Measurements from ENCODE around the gene SDF4.
"Not testable (repeated sequence)": the region's sequence is repeated elsewhere in the genome, so short reads cannot be mapped to it uniquely, and the experiment has no call there.

The SDF4 gene

DNA sequence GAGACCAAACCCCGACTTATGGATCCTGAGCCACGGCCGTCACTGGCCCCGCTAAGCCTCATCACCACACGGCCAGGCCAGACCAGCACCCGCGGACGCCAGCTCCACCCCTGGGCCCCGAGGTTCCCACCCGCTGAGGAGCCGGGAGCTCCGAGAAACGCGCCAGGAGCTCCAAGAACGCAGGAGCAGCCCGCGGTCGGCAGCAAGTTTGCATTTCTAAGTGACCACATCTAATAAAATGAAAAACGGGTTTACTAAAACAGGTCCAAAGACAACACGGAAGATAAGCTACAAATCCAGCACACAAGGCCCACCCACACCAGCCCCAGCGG, 22.8 kb upstream of the SDF4 start:
- no peak overlapping the region for H3K4me3 ChIP-seq (ENCODE audit: control insufficient read depth, low read depth, low read length)
- no peak for DNase-seq (ENCODE audit: low read depth)
- TF ChIP-seq, protein P1, sequence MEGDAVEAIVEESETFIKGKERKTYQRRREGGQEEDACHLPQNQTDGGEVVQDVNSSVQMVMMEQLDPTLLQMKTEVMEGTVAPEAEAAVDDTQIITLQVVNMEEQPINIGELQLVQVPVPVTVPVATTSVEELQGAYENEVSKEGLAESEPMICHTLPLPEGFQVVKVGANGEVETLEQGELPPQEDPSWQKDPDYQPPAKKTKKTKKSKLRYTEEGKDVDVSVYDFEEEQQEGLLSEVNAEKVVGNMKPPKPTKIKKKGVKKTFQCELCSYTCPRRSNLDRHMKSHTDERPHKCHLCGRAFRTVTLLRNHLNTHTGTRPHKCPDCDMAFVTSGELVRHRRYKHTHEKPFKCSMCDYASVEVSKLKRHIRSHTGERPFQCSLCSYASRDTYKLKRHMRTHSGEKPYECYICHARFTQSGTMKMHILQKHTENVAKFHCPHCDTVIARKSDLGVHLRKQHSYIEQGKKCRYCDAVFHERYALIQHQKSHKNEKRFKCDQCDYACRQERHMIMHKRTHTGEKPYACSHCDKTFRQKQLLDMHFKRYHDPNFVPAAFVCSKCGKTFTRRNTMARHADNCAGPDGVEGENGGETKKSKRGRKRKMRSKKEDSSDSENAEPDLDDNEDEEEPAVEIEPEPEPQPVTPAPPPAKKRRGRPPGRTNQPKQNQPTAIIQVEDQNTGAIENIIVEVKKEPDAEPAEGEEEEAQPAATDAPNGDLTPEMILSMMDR (IDR thresholded peaks at IDR 0.05; ENCODE audit: control insufficient read depth, insufficient read depth, low read depth, low read length, missing control alignments), result no peak

DNA sequence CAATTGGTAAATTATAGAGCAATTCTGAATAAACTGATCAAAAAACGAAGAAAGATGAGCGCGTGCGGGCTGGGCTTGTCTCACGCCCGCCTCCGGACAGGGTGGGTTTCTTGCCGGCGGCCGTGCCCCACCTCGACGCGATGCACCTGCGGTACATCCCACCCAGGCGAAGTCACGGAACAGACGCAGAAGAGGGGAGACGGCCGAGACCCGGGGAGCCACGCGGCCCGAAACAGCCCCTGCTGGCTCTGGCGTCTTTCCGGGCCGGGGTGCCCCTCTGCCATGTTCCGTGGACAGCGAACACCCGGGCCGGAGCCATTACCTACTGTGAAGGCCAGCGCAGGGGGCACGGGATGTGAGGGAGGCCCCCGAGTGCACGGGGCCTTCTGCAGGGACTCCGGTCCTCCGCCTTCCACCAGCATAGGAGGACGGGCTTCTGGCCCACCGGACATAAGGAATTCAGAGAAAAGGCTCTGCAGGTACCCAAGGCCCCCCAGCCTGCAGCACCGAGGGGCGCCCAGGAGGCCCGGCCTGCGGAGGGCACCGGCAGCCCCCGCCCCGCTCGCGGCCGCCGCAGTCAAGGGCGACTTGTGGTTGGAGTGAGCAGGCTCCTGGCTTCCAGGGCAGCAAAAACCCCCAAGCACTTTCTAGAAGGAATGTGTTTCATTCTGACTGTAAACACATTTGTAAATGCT, 22.3 kb upstream of the SDF4 start:
- TF ChIP-seq, protein P1 (IDR thresholded peaks at IDR 0.05; ENCODE audit: control insufficient read depth, insufficient read depth, low read depth, low read length, missing control alignments), result no peak
- no peak overlapping the region for H3K4me3 ChIP-seq (ENCODE audit: control insufficient read depth, low read depth, low read length)

DNA sequence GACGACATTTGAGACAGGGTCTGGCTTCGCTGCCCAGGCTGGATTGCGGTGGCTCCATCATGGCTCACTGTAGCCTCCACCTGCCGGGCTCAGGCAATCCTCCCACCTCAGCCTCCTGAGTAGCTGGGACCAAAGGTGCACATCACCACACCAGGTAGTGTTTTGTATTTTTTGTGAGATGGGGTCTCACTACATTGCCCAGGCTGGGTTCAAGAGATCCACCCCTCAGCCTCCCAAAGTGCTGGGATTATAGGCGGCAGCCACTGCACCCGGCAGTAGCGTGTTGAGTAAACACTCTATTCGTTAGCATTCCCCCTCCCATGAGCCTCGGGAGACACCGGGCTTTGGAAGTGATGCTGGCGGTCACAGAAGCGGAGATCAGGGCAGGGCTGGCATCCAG, 21.5 kb upstream of the SDF4 start:
- H3K4me3 ChIP-seq (ENCODE audit: control insufficient read depth, low read depth, low read length), result no peak overlapping the region
- TF ChIP-seq, protein P1 (IDR thresholded peaks at IDR 0.05; ENCODE audit: control insufficient read depth, insufficient read depth, low read depth, low read length, missing control alignments), result no peak
- DNase-seq (ENCODE audit: low read depth), result no peak

More for the DNA sequence above, 22.3 kb upstream of the SDF4 start:
- DNase-seq (ENCODE audit: low read depth), result no peak

DNA sequence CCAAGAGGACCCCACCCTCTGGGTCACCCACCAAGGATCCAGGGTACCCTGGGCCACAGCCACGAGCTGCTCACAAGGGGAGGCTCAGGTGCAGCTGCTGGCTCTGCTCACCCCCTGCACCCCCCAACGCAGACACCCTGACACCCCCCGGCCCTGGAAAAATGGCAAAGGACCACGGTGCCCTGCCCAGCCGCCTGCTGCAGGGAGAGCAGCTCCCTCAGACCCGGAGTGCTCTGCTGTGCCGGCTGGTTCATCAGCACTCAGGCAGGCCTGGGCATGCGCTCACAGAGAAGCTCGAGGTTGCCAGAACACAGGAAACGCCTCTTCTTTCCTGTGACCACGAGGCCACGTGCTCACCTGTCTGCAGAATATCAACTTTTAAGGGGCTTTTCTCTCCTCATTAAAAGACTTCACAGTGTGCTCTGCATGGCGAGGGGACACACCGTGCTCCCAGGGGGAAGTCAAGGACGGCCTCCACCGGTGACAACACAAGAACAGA, 19.0 kb upstream of the SDF4 start:
- H3K4me3 ChIP-seq (ENCODE audit: control insufficient read depth, low read depth, low read length), result no peak overlapping the region
- DNase-seq (ENCODE audit: low read depth), result no peak
- TF ChIP-seq, protein P1 (IDR thresholded peaks at IDR 0.05; ENCODE audit: control insufficient read depth, insufficient read depth, low read depth, low read length, missing control alignments), result no peak

DNA sequence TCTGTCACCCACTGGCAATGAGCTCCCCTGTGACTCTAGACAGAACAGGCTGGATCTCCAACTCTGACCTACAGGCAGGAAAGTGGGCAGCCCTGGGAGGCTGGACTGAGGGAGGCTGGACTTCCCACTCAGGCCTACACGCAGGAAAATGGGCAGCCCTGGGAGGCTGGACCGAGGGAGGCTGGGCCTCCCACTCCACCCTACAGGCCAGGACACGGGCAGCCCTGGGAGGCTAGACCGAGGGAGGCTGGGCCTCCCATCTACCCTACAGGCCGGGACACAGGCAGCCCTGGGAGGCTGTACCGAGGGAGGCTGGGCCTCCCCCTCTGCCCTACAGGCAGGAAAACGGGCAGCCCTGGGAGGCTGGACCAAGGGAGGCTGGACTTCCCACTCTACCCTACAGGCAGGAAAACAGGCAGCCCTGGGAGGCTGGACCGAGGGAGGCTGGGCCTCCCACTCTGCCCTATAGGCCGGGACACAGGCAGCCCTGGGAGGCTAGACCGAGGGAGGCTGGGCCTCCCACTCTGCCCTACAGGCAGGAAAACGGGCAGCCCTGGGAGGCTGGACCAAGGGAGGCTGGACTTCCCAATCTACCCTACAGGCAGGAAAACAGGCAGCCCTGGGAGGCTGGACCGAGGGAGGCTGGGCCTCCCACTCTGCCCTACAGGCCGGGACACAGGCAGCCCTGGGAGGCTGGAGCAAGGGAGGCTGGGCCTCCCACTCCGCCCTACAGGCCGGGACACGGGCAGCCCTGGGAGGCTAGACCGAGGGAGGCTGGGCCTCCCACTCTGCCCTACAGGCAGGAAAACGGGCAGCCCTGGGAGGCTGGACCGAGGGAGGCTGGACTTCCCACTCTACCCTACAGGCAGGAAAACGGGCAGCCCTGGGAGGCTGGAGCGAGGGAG, 16.5 kb upstream of the SDF4 start:
- not testable (repeated sequence) for H3K4me3 ChIP-seq (ENCODE audit: control insufficient read depth, low read depth, low read length); DNase-seq (ENCODE audit: low read depth)

DNA sequence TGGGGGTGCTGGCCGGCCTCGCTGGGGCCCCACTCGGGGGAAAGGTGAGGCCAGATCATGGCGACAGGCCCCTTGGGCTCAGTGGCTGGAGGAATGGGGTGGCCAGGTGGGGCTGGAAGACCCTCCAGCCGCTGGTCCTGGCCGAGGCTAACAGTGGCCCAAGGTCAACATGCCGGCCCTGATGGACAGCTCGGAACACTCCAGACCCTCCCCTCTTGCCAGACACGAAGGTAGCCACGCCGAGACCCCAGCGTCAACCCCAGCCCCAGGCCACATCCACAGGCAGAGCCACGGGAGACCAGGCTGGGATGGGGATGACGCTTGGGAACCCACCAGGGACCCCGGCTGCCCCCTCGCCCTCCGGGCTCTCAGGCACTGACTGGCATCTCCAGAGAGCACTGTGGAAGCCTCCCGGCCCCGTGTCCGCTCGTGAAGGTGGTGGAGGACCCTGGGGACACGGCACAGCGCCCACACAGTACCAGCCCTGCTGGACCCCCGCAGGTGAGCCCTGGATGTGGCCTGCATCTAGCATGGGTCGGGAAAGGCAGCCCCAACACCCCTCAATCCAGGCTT, 15.6 kb upstream of the SDF4 start:
- H3K4me3 ChIP-seq (ENCODE audit: control insufficient read depth, low read depth, low read length), result no peak overlapping the region
- TF ChIP-seq, protein P1 (IDR thresholded peaks at IDR 0.05; ENCODE audit: control insufficient read depth, insufficient read depth, low read depth, low read length, missing control alignments), result no peak

More for the DNA sequence above, 15.6 kb upstream of the SDF4 start:
- no peak for DNase-seq (ENCODE audit: low read depth)
